IPS-20b (cell line): ENCODE results near the gene STPG1.
"Not testable (repeated sequence)": the region's sequence is repeated elsewhere in the genome, so short reads cannot be mapped to it uniquely, and the experiment has no call there.

ENCODE experiments used
- H3K27ac ChIP-seq: one replicate; pipeline ENCODE4 v1.5.1; 2013; ENCODE audit warnings: low read length
- H3K27me3 ChIP-seq: 2 replicates; pipeline ENCODE4 v1.6.1; 2013; ENCODE audit warnings: mild to moderate bottlenecking, low read length, inconsistent platforms; ENCODE audit not compliant: insufficient read depth
- H3K36me3 ChIP-seq: 2 replicates; pipeline ENCODE4 v1.6.1; 2013; ENCODE audit warnings: low read depth, mild to moderate bottlenecking, inconsistent platforms, low read length, moderate library complexity; ENCODE audit not compliant: insufficient read depth
- H3K4me1 ChIP-seq: 2 replicates; pipeline ENCODE4 v1.6.1; 2013; ENCODE audit warnings: mild to moderate bottlenecking, control low read depth, inconsistent platforms, low read length, moderate library complexity; ENCODE audit not compliant: insufficient read depth
- H3K4me3 ChIP-seq: 2 replicates; pipeline ENCODE4 v1.5.1; 2013; ENCODE audit warnings: mild to moderate bottlenecking, low read length, inconsistent platforms
- H3K9ac ChIP-seq: 2 replicates; pipeline ENCODE4 v1.6.1; 2013; ENCODE audit warnings: low read depth, mild to moderate bottlenecking, inconsistent platforms, low read length, moderate library complexity
- H3K9me3 ChIP-seq: 2 replicates; pipeline ENCODE4 v1.6.1; 2013; ENCODE audit warnings: mild to moderate bottlenecking, low read depth, low read length, inconsistent platforms; ENCODE audit not compliant: insufficient read depth

Gene STPG1, protein sequence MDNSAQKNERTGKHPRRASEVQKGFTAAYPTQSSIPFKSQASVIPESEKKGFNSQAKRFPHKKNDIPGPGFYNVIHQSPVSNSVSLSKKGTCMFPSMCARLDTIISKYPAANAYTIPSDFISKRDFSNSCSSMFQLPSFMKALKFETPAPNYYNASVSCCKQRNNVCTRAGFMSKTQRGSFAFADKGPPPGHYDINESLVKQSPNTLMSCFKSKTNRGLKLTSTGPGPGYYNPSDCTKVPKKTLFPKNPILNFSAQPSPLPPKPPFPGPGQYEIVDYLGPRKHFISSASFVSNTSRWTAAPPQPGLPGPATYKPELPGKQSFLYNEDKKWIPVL

DNA sequence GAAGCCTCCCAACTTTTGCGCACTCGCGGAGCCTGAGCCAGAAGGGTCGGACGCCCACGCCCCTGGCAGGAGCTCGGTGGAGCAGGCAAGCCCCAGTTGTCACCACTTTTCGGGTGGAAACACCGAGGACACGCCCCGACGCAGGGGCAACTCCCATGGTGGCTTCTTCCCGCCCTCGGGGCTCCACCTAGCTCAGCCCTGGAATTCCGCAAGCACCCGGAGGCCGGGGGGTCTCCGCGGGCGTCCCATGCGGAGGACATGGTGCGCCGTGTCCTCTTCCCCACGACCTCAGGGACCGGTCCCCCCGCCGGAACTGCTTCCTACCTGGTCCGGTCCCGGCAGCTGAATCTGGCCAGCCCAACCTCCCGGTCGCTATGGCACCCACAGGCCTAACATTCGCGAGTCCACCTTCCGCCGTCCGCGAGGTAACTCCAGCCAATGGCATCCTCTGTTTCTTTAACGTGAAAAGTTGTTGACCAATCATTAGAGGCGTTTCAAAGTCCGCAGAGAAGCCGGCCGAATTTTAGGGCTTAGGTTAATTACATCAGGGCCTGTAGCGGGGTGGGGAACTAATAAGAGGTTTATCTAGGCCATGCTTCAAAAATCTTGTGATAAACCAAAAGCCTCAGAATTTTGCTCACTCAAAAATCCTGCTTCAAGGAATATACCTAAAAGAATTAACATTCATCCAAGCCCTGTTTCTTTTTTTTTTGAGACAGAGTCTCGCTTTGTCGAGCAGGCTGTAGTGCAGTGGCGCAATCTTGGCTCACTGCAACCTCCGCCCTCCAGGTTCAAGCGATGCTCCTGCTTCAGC, at the start of gene STPG1:
STPG1 (minus strand) TSS at position 433 of the 814 bp plus-strand sequence. CDS start 12,394 bp downstream, outside the sequence.
- Histone ChIP-seq H3K9me3 (no peaks in the 10 kb centered on the region), H3K36me3 (no peaks in the 10 kb centered on the region), H3K4me3 (peak within 1 kb of the TSS; percentile 92), H3K9ac (peak within 1 kb of the TSS; percentile 88; the same call in 1 of the 2 replicates), H3K27me3 (no peaks in the 10 kb centered on the region; the same call in 1 of the 2 replicates), H3K27ac (no peak within 1 kb of the TSS), H3K4me1 (no peaks in the 10 kb centered on the region)

DNA sequence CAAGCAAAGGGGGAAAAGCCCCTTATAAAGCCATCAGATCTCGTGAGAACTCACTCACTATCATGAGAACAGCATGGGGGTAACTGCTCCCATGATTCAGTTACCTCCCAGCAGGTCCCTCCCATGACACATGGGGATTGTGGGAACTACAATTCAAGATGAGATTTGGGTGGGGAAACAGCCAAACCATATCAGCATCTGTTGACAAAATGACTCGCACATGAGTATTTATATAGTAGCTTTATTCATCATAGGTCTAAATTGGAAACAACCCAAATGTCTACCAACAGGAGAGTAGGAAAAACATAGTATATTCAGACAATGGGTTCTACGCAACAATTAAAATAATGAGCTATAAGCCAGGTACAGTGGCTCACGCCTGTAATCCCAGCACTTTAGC, 48.5 kb upstream of the STPG1 start:
- H3K36me3 ChIP-seq, H3K9me3 ChIP-seq, H3K4me3 ChIP-seq, H3K27me3 ChIP-seq, H3K27ac ChIP-seq, H3K9ac ChIP-seq: not testable (repeated sequence)
- H3K4me1 ChIP-seq = peaks cover 29% of the 10 kb centered on the region

DNA sequence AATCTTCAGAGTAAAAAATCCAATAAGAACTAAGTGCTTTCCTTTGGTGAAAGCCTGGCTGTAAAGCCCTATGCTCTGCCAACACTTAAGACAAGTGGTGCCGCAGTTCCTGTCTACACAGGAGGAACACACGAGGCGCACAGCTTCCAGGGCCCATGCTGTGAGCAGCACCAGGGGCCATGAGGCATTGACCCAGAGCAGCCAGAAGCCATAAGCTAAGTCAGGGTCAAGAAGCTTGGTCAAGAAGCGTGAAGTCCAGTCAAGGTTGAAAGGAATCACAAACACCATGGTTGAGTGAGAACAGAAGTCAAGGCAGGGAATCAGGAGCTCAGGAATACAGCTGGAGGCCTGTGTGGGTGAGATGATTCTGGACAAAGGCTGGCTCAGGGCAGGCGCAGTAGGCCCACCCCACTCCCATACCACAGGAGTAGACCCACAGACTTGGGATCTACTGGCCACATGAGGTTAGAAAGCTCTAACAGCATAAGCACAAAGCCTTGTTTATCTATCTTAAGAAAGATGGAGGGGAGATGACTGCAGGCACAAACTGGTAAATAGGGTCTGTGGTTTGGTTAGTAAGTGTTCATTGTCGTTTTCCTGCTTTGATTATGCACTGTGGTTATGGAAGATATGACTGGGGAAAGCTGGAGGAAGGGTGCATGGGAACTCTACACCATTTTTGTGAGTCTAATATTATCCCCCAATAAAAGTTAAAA, 46.1 kb upstream of the STPG1 start:
- Histone ChIP-seq H3K4me3 (no peak overlapping the region), H3K9ac (no peak overlapping the region), H3K27me3 (no peaks in the 10 kb centered on the region), H3K4me1 (peaks cover 14% of the 10 kb centered on the region), H3K36me3 (no peaks in the 10 kb centered on the region), H3K27ac (no peak overlapping the region), H3K9me3 (no peaks in the 10 kb centered on the region)

DNA sequence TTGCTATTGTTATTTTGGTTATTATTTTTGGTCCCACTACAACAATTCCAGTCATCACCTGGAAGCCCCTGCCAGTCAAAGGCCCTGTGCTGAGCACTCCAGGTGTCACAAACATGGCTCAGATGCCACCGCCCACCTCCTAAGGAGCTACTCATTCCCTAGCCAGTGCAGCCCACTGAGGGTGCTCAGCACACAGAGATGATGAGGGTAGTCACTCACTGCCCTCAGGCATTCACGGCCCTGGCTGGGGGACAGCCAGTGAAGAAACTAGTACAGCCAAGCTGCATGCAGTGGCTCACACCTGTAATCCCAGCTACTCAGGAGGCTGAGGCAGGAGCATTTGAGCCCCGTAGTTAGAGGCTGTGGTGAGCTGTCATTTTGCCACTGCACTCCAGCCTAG, 44.3 kb upstream of the STPG1 start:
- Histone ChIP-seq H3K27ac (no peak overlapping the region), H3K36me3 (no peaks in the 10 kb centered on the region), H3K9ac (no peak overlapping the region), H3K9me3 (no peaks in the 10 kb centered on the region), H3K27me3 (no peaks in the 10 kb centered on the region), H3K4me1 (no peaks in the 10 kb centered on the region), H3K4me3 (no peak overlapping the region)

DNA sequence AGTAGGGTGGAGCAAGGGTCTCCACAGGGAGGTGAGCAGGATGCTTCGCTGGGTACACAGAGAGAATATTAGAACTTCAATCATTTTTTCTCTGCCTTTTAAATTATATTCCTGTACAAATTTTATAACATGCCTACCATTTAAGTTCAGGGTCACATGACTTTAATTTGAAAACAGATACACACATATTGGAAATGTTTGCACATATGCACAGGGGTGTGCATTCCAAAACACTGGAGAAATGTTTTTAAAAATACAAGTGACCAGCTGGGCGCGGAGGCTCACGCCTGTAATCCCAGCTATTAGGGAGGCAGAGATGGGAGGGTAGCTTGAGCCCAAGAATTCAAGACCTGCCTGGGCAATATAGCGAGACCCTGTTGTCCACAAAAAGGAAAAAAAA, 41.7 kb upstream of the STPG1 start:
- H3K9me3 ChIP-seq = no peaks in the 10 kb centered on the region
- no peaks in the 10 kb centered on the region for H3K27me3 ChIP-seq
- H3K4me1 ChIP-seq = no peaks in the 10 kb centered on the region
- no peak overlapping the region for H3K4me3 ChIP-seq
- H3K27ac ChIP-seq = no peak overlapping the region
- no peaks in the 10 kb centered on the region for H3K36me3 ChIP-seq
- H3K9ac ChIP-seq = no peak overlapping the region

DNA sequence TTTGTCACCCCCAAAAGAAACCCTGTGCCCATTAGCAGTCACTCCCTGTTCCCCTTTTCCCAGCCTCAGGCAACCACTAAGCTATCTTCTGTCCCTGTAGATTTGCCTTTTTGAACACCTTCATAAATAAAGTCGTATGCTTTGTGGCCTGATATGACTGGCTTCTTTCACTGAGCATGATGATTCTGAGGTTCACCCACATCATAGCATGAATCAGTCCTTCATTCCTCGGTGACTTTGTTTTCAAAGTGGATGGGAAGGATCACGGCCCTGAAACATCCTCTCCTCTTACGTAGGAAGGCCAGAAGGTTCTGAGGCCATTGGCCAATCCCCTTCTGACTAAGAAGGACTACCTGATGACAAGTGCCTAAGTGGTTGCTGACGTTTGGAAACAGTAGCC, 41.1 kb upstream of the STPG1 start:
- Histone ChIP-seq H3K9me3 (no peaks in the 10 kb centered on the region), H3K27ac (no peak overlapping the region), H3K4me3 (no peak overlapping the region), H3K9ac (no peak overlapping the region), H3K4me1 (no peaks in the 10 kb centered on the region), H3K36me3 (no peaks in the 10 kb centered on the region), H3K27me3 (no peaks in the 10 kb centered on the region)

DNA sequence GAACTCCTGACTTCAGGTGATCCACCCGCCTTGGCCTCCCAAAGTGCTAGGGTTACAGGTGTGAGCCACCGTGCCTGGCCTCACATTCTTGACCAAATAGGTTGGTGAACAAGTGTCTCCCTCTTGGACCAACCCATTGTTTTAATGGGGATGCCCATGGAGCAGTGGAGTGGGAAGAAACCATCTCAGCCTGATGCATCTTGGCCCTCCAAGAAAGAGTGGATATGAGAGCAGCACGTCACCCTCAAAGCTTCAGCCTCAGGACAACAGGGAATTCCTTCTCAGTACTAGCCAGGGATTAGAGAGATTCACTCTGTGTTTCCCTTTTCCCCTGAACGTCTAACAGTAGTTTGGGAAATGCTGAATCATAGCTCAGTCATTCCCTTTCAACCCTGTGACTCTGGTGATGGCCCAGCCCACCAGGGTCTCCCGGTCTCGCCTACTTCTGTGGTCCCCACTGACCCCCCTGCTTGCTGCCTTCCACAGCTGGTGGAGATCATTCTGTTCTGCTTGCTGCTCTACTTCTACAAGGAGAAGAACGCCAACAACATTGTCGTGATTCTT, 39.4 kb upstream of the STPG1 start:
- H3K9ac ChIP-seq = no peak overlapping the region
- no peaks in the 10 kb centered on the region for H3K27me3 ChIP-seq
- no peaks in the 10 kb centered on the region for H3K4me1 ChIP-seq
- H3K36me3 ChIP-seq = no peaks in the 10 kb centered on the region
- H3K27ac ChIP-seq = no peak overlapping the region
- H3K9me3 ChIP-seq = no peaks in the 10 kb centered on the region
- no peak overlapping the region for H3K4me3 ChIP-seq

DNA sequence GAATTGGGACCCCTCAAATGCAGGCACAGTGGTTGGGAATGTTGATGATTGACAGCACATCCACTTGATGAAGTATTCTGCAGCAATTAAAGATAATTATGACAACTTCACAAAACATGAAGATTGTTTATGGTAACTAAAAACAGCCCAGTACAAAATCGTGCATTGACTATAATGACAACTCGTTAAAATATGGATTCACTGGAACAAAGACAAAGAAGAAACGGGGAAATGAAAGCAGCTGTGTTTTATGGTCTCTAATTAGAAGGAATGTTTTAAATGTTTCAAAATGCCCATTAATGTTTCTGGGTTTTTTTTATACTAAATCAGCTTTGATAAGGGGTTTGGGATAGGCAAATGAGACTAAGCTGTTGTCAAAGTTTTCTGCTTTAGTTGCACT, 38.2 kb upstream of the STPG1 start:
- Histone ChIP-seq H3K9ac (no peak overlapping the region), H3K27me3 (no peaks in the 10 kb centered on the region), H3K36me3 (no peaks in the 10 kb centered on the region), H3K27ac (no peak overlapping the region), H3K4me3 (no peak overlapping the region), H3K9me3 (no peaks in the 10 kb centered on the region), H3K4me1 (no peaks in the 10 kb centered on the region)

DNA sequence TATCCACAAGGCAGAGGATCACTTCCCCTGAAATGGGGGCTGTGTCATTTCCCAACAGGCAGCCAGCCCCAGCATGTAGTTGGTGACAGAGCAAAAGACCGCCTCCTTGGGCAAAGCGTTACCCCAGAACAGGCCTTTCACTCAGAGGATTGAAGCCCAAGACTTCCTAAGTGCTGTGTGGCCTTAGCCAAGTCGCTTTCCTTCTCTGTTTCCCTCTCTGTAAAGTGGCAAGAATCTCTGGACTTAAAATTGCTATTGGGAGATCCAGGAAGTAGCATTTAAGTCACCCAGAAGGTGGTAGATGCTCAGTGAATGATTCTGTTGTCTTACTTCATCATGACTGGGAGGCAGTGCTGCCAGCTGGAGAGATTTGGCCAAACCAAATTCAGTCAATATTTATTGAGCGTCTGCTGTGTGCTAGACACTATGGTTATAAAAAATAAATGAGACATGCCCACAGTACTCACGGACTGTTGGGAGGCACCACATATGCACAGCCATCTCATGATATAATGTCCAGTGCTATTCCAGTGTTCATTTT, 37.3 kb upstream of the STPG1 start:
- H3K36me3 ChIP-seq = no peaks in the 10 kb centered on the region
- no peaks in the 10 kb centered on the region for H3K27me3 ChIP-seq
- no peaks in the 10 kb centered on the region for H3K9me3 ChIP-seq
- H3K9ac ChIP-seq = no peak overlapping the region
- no peak overlapping the region for H3K4me3 ChIP-seq
- no peaks in the 10 kb centered on the region for H3K4me1 ChIP-seq
- H3K27ac ChIP-seq = no peak overlapping the region

DNA sequence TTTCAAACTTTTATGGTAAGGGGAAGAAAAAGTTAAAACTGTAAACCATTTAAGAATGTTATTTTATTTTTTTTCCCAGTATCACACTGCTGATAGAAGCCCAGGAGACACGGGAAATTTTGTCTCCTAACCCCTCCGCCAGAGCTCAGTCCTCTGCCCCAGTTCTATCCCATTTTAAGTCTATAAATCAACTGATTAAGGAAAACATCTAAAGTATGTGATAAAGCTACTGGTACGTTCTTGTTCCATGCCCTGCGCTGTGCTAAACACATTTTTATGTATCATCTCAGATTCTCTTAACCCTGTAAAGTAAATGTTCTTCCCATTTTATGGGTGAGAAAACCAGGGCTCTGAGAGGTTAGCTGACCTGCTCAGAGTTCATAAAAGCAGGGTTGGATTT, 36.7 kb upstream of the STPG1 start:
- no peak overlapping the region for H3K9ac ChIP-seq
- no peaks in the 10 kb centered on the region for H3K9me3 ChIP-seq
- no peaks in the 10 kb centered on the region for H3K4me1 ChIP-seq
- no peaks in the 10 kb centered on the region for H3K27me3 ChIP-seq
- no peaks in the 10 kb centered on the region for H3K36me3 ChIP-seq
- no peak overlapping the region for H3K4me3 ChIP-seq
- no peak overlapping the region for H3K27ac ChIP-seq

DNA sequence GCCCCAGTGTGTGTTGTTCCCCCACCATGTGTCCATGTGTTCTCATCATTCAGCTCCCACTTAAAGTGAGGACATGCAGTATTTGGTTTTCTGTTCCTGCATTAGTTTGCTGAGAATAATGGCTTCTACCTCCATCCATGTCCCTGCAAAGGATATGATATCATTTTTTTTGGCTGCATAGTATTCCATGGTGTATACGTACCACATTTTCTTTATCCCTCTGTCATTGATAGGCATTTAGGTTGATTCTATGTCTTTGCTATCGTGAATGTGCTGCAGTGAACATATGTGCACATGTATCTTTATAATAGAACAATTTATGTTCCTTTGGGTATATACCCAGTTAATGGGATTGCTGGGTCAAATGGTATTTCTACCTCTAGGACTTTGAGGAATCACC, 32.9 kb upstream of the STPG1 start:
- H3K9ac ChIP-seq, H3K9me3 ChIP-seq, H3K27ac ChIP-seq, H3K4me3 ChIP-seq, H3K4me1 ChIP-seq, H3K27me3 ChIP-seq, H3K36me3 ChIP-seq: not testable (repeated sequence)
